MM.1S (cell line): ENCODE measurements around the gene SLC22A15.
A peak's percentile ranks its signal among the peaks of the same experiment; 100 is the strongest.

Experiments
- DNase-seq: peaks from one replicate; pipeline ENCODE4 v3.0.0-alpha.2; 2015
- H2AFZ ChIP-seq: fragments of 300-600 bp; sonication (generic); 2 replicates; pipeline ENCODE4 v1.6.0; 2016; ENCODE audit warnings: antibody characterized with exemption, low read length
- H3F3A ChIP-seq: fragments of 300-600 bp; sonication (generic); 2 replicates; pipeline ENCODE4 v1.6.1; 2016; ENCODE audit warnings: mild to moderate bottlenecking, antibody characterized with exemption, low read length, moderate library complexity, mixed read lengths; ENCODE audit not compliant: insufficient read depth
- H3K27ac ChIP-seq: fragments of 300-600 bp; sonication (generic); 2 replicates; pipeline ENCODE4 v1.5.1; 2016; ENCODE audit warnings: mild to moderate bottlenecking, low read length
- H3K27me3 ChIP-seq: fragments of 300-600 bp; sonication (generic); replicated peaks from 2 replicates; pipeline ENCODE4 v1.6.0; 2016; ENCODE audit warnings: low read length; ENCODE audit not compliant: insufficient read depth
- H3K36me3 ChIP-seq: fragments of 300-600 bp; sonication (generic); replicated peaks from 2 replicates; pipeline ENCODE4 v1.6.1; 2016; ENCODE audit warnings: mild to moderate bottlenecking, low read length, mixed read lengths; ENCODE audit not compliant: insufficient read depth
- H3K4me1 ChIP-seq: fragments of 300-600 bp; sonication (generic); 2 replicates; pipeline ENCODE4 v1.6.1; 2016; ENCODE audit warnings: low read length, mixed read lengths
- H3K4me2 ChIP-seq: fragments of 300-600 bp; sonication (generic); 2 replicates; pipeline ENCODE4 v1.6.0; 2016; ENCODE audit warnings: low read depth, low read length
- H3K4me3 ChIP-seq: fragments of 300-600 bp; sonication (generic); 2 replicates; pipeline ENCODE4 v1.5.1; 2016; ENCODE audit warnings: low read length, mixed read lengths
- H3K79me2 ChIP-seq: fragments of 300-600 bp; sonication (generic); 2 replicates; pipeline ENCODE4 v1.6.1; 2016; ENCODE audit warnings: mixed run types, low read length, mixed read lengths
- H3K9ac ChIP-seq: fragments of 300-600 bp; sonication (generic); 2 replicates; pipeline ENCODE4 v1.6.1; 2016; ENCODE audit warnings: low read length, mixed read lengths
- H3K9me2 ChIP-seq: fragments of 300-600 bp; sonication (generic); replicated peaks from 2 replicates; pipeline ENCODE4 v1.6.1; 2016; ENCODE audit warnings: mild to moderate bottlenecking, low read length, mixed read lengths; ENCODE audit not compliant: insufficient read depth
- H3K9me3 ChIP-seq: fragments of 300-600 bp; sonication (generic); replicated peaks from 2 replicates; pipeline ENCODE4 v1.6.1; 2016; ENCODE audit warnings: mild to moderate bottlenecking, low read length, mixed read lengths; ENCODE audit not compliant: insufficient read depth
- H4K20me1 ChIP-seq: fragments of 300-600 bp; sonication (generic); 2 replicates; pipeline ENCODE4 v1.6.1; 2016; ENCODE audit warnings: mild to moderate bottlenecking, low read length, moderate library complexity, mixed read lengths; ENCODE audit not compliant: insufficient read depth
- EZH2 ChIP-seq: fragments of 300-600 bp; sonication (generic); optimal IDR thresholded peaks from 2 replicates; pipeline ENCODE3; 2017; ENCODE audit warnings: low read depth, mild to moderate bottlenecking, antibody characterized with exemption, low read length, mixed read lengths
- EZH2phosphoT487 ChIP-seq: fragments of 300-600 bp; sonication (generic); IDR thresholded peaks from 2 replicates; pipeline ENCODE4 v1.6.1; 2018; ENCODE audit warnings: antibody characterized with exemption, low read length
- TF ChIP-seq, protein P1 (sequence below): fragments of 300-600 bp; sonication (generic); IDR thresholded peaks from 2 replicates; pipeline ENCODE4 v1.5.1; 2016; ENCODE audit warnings: antibody characterized with exemption, low read length, mixed read lengths

SLC22A15 gene

GRCh38 chr1:115977499-115978258, 1.4 kb downstream of the SLC22A15 start:
- H3K27ac ChIP-seq: no peak overlapping the region
- H3K9me2 ChIP-seq: no peaks in the 10 kb centered on the region
- peak overlapping the region; percentile 52; the same call in 1 of the 2 replicates for H3K4me2 ChIP-seq
- no peaks in the 10 kb centered on the region for H3F3A ChIP-seq
- peaks cover 3% of the 10 kb centered on the region; the same call in 1 of the 2 replicates for H3K4me1 ChIP-seq
- H3K9me3 ChIP-seq: no peaks in the 10 kb centered on the region
- H4K20me1 ChIP-seq: no peaks in the 10 kb centered on the region
- H2AFZ ChIP-seq: no peak overlapping the region
- no peaks in the 10 kb centered on the region for H3K36me3 ChIP-seq
- H3K27me3 ChIP-seq: no peaks in the 10 kb centered on the region
- H3K9ac ChIP-seq: no peak overlapping the region
- H3K79me2 ChIP-seq: no peaks in the 10 kb centered on the region; the same call in 1 of the 2 replicates
- H3K4me3 ChIP-seq: no peak overlapping the region
- no peak for TF ChIP-seq EZH2phosphoT487
- no peak for TF ChIP-seq EZH2
- TF ChIP-seq, protein P1, sequence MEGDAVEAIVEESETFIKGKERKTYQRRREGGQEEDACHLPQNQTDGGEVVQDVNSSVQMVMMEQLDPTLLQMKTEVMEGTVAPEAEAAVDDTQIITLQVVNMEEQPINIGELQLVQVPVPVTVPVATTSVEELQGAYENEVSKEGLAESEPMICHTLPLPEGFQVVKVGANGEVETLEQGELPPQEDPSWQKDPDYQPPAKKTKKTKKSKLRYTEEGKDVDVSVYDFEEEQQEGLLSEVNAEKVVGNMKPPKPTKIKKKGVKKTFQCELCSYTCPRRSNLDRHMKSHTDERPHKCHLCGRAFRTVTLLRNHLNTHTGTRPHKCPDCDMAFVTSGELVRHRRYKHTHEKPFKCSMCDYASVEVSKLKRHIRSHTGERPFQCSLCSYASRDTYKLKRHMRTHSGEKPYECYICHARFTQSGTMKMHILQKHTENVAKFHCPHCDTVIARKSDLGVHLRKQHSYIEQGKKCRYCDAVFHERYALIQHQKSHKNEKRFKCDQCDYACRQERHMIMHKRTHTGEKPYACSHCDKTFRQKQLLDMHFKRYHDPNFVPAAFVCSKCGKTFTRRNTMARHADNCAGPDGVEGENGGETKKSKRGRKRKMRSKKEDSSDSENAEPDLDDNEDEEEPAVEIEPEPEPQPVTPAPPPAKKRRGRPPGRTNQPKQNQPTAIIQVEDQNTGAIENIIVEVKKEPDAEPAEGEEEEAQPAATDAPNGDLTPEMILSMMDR: no peak
- no peak for DNase-seq

- Histone ChIP-seq H3K9ac (no peak overlapping the region), H2AFZ (no peak overlapping the region), H3K36me3 (no peaks in the 10 kb centered on the region), H3K79me2 (no peaks in the 10 kb centered on the region; the same call in 1 of the 2 replicates), H4K20me1 (no peaks in the 10 kb centered on the region), H3K4me1 (peaks cover 3% of the 10 kb centered on the region; the same call in 1 of the 2 replicates), H3F3A (no peaks in the 10 kb centered on the region), H3K9me2 (no peaks in the 10 kb centered on the region), H3K4me2 (no peak overlapping the region), H3K27ac (no peak overlapping the region), H3K27me3 (no peaks in the 10 kb centered on the region), H3K4me3 (no peak overlapping the region), H3K9me3 (no peaks in the 10 kb centered on the region)
- DNase-seq: no peak
- TF ChIP-seq EZH2 (no peak), EZH2phosphoT487 (no peak)
- TF ChIP-seq, protein P1: no peak
Observed at GRCh38 chr1:115978292-115978941, 2.1 kb downstream of the SLC22A15 start.

GRCh38 chr1:115980156-115980555, 3.8 kb downstream of the SLC22A15 start:
- Histone ChIP-seq H3K4me2 (no peak overlapping the region), H3K9ac (no peak overlapping the region), H3K9me2 (no peaks in the 10 kb centered on the region), H3K27me3 (no peaks in the 10 kb centered on the region), H3K36me3 (no peaks in the 10 kb centered on the region), H3K4me3 (no peak overlapping the region), H3F3A (no peaks in the 10 kb centered on the region), H3K4me1 (peaks cover 3% of the 10 kb centered on the region; the same call in 1 of the 2 replicates), H3K27ac (no peak overlapping the region), H4K20me1 (no peaks in the 10 kb centered on the region), H3K9me3 (no peaks in the 10 kb centered on the region), H2AFZ (no peak overlapping the region), H3K79me2 (no peaks in the 10 kb centered on the region; the same call in 1 of the 2 replicates)
- no peak for TF ChIP-seq EZH2phosphoT487
- TF ChIP-seq EZH2: no peak
- TF ChIP-seq, protein P1: no peak
- no peak for DNase-seq
